Endothelial cell of umbilical vein (primary cell): ENCODE data around the gene NCKAP5. TPM values are rescaled to one million over a fixed set of nuclear protein-coding genes. Genes with fewer than 3 reads are reported as not detected.

Experiments
- BruUV-seq: library from RNA; stranded (reverse); fragments of 400-500 nt; replicated peaks from 2 replicates; lab custom pipeline; 2021; lab: Mats Ljungman, UMichigan
- CTCF ChIA-PET: fragments of 300-600, 350-600 bp; sonication (Branson Sonifier 250); formaldehyde crosslinking; loops from one replicate; lab custom pipeline; 2021; ENCODE audit warnings: antibody characterized with exemption, inconsistent platforms; lab: Charles Lee
- POLR2A ChIA-PET: fragments of 300-600, 350-600 bp; sonication (Branson Sonifier 250); formaldehyde crosslinking; loops from one replicate; lab custom pipeline; 2021; ENCODE audit warnings: antibody characterized with exemption, inconsistent platforms; lab: Charles Lee
- DNase-seq: peaks from one replicate; pipeline ENCODE4 v3.0.0-alpha.2; 2011; ENCODE audit warnings: low read depth, low spot score
- FAIRE-seq: peaks from 2 replicates; lab custom pipeline; 2011; peaks lifted over from hg19 to GRCh38; lab: Jason Lieb, UNC
- H2AFZ ChIP-seq: 2 replicates; pipeline ENCODE4 v1.6.0; 2012; ENCODE audit warnings: low read depth, low read length, control low read depth, inconsistent platforms
- H3K27ac ChIP-seq: 2 replicates; pipeline ENCODE4 v1.5.1; 2011; ENCODE audit warnings: low read depth, mild to moderate bottlenecking, control low read depth, low read length, moderate library complexity; ENCODE audit not compliant: insufficient read depth
- H3K27me3 ChIP-seq, 2 experiments: 2 replicates each; pipeline versions ENCODE4 v1.6.0 to v1.6.1; 2011; ENCODE audit warnings: low read length in 2 of 2, mixed read lengths in 1 of 2; ENCODE audit not compliant: control insufficient read depth in 2 of 2, insufficient read depth in 2 of 2
- H3K36me3 ChIP-seq, 2 experiments: 2 replicates in 1 of 2; 3 replicates in 1 of 2; pipeline ENCODE4 v1.5.1; 2011; ENCODE audit warnings: low read length in 2 of 2, mild to moderate bottlenecking in 1 of 2, moderate library complexity in 1 of 2; ENCODE audit not compliant: control insufficient read depth in 2 of 2, insufficient read depth in 2 of 2; ENCODE audit errors: extremely low read depth in 1 of 2
- H3K4me1 ChIP-seq: 3 replicates; pipeline ENCODE4 v1.5.1; 2011; ENCODE audit warnings: mild to moderate bottlenecking, low read length; ENCODE audit not compliant: control insufficient read depth, insufficient read depth; ENCODE audit errors: extremely low read depth
- H3K4me2 ChIP-seq: 2 replicates; pipeline ENCODE4 v1.6.1; 2011; ENCODE audit warnings: low read length, control low read depth, mixed read lengths; ENCODE audit not compliant: insufficient read depth
- H3K4me3 ChIP-seq, 3 experiments: fragments of 200-600 bp in 1 of 3; sonication (generic), shearing (Covaris generic) in 1 of 3; replicated peaks in 1 of 3; 2 replicates each; pipeline ENCODE4 v1.5.1; 2011 to 2016; ENCODE audit warnings: control low read depth in 3 of 3, low read length in 3 of 3, mild to moderate bottlenecking in 2 of 3, inconsistent platforms in 1 of 3, low read depth in 1 of 3, moderate library complexity in 1 of 3; ENCODE audit not compliant: insufficient read depth in 1 of 3
- H3K79me2 ChIP-seq: 2 replicates; pipeline ENCODE4 v1.6.0; 2012; ENCODE audit warnings: low read length, inconsistent platforms; ENCODE audit not compliant: control insufficient read depth, insufficient read depth
- H3K9ac ChIP-seq: replicated peaks from 2 replicates; pipeline ENCODE3; 2011; ENCODE audit warnings: low read length, control low read depth; ENCODE audit not compliant: insufficient read depth; ENCODE audit errors: extremely low read depth
- H3K9me1 ChIP-seq: replicated peaks from 3 replicates; pipeline ENCODE4 v1.6.0; 2011; ENCODE audit warnings: mild to moderate bottlenecking, low read length; ENCODE audit not compliant: control insufficient read depth, insufficient read depth; ENCODE audit errors: extremely low read depth
- H3K9me3 ChIP-seq: replicated peaks from 2 replicates; pipeline ENCODE4 v1.5.1; 2012; ENCODE audit warnings: low read length, inconsistent platforms; ENCODE audit not compliant: control insufficient read depth, insufficient read depth
- H4K20me1 ChIP-seq: replicated peaks from 2 replicates; pipeline ENCODE3; 2011; ENCODE audit warnings: mild to moderate bottlenecking, low read length; ENCODE audit not compliant: control insufficient read depth, insufficient read depth; ENCODE audit errors: extremely low read depth
- CTCF ChIP-seq, 2 donors: IDR thresholded peaks; 1 replicate in 1 of 2; 2 replicates in 1 of 2; pipeline ENCODE4 v1.5.1; 2011; ENCODE audit warnings: low read length in 2 of 2, mild to moderate bottlenecking in 2 of 2, moderate library complexity in 2 of 2, control low read depth in 1 of 2, inconsistent platforms in 1 of 2, low read depth in 1 of 2; ENCODE audit not compliant: insufficient read depth in 1 of 2; ENCODE audit errors: extremely low read depth in 1 of 2
- EZH2 ChIP-seq: IDR thresholded peaks from 2 replicates; pipeline ENCODE4 v1.6.1; 2012; ENCODE audit warnings: borderline replicate concordance, low read depth, mild to moderate bottlenecking, moderate library complexity, low read length, inconsistent platforms; ENCODE audit not compliant: severe bottlenecking
- FOS ChIP-seq: IDR thresholded peaks from 2 replicates; pipeline ENCODE4 v1.6.1; 2011; ENCODE audit warnings: mild to moderate bottlenecking, low read length, moderate library complexity, borderline replicate concordance; ENCODE audit not compliant: insufficient read depth
- GATA2 ChIP-seq: IDR thresholded peaks from 2 replicates; pipeline ENCODE4 v1.7.0; 2011; ENCODE audit warnings: low read depth, mild to moderate bottlenecking, moderate library complexity, mixed read lengths, low read length; ENCODE audit not compliant: insufficient read length, insufficient read depth
- JUN ChIP-seq: IDR thresholded peaks from 2 replicates; pipeline ENCODE4 v1.6.1; 2011; ENCODE audit warnings: borderline replicate concordance, low read depth; ENCODE audit not compliant: insufficient read length, insufficient read depth
- MAX ChIP-seq: IDR thresholded peaks from 2 replicates; pipeline ENCODE4 v1.6.1; 2011; ENCODE audit not compliant: insufficient read depth, insufficient read length
- MYC ChIP-seq: IDR thresholded peaks from one replicate; pipeline ENCODE4 v1.6.1; 2011; ENCODE audit warnings: mild to moderate bottlenecking, low read depth, low read length
- POLR2A ChIP-seq: IDR thresholded peaks from 2 replicates; pipeline ENCODE4 v1.6.1; 2012; ENCODE audit warnings: low read depth, mild to moderate bottlenecking, control low read depth, low read length
- POLR2AphosphoS5 ChIP-seq: IDR thresholded peaks from 2 replicates; pipeline ENCODE4 v1.6.1; 2012; ENCODE audit warnings: low read depth, mild to moderate bottlenecking, control low read depth, low read length, moderate library complexity; ENCODE audit not compliant: insufficient read depth
- dilution Hi-C: fragments of 300-500 bp; cut with MboI; formaldehyde crosslinking; loops from one replicate; pipeline ENCODE4 v1.15.0; 2019; ENCODE audit warnings: low sequenced_read_pairs; ENCODE audit not compliant: extremely low pct_ligation_motif_present
- intact Hi-C: fragments of 100-400 bp; cut with micrococcal nuclease; formaldehyde crosslinking; loops from one replicate; pipeline ENCODE4 v1.10.0; 2022
- polyA plus RNA-seq, 4 experiments: library from polyadenylated mRNA; depleted of rRNA in 3 of 4; stranded (reverse) in 3 of 4; unstranded in 1 of 4; fragments of >200 nt; gene quantifications; 2 replicates each; pipeline versions ENCODE4 v1.2.1 to v1.2.3, GENCODE V29; 2011 to 2012; ENCODE audit warnings: missing spikeins in 1 of 4
- total RNA-seq: library from RNA; stranded (reverse); gene quantifications from 2 replicates; pipeline ENCODE4 v1.2.3, GENCODE V29; 2021

NCKAP5 gene
- total and polyA plus RNA-seq, 2 donors (not counting 3 experiments of a cell fraction or from before 2014, with no cell fraction given) = 0.47 to 3.3 TPM

- Histone ChIP-seq H3K79me2 (no peaks in the 10 kb centered on the region), H3K4me2 (no peak overlapping the region), H2AFZ (no peak overlapping the region), H3K4me1 (no peaks in the 10 kb centered on the region), H3K9me3 (no peaks in the 10 kb centered on the region), H3K27me3 (no peaks in the 10 kb centered on the region), H3K36me3 (no peaks in the 10 kb centered on the region), H3K9ac (no peak overlapping the region), H3K9me1 (no peaks in the 10 kb centered on the region), H4K20me1 (no peaks in the 10 kb centered on the region), H3K4me3 (no peak overlapping the region), H3K27ac (no peak overlapping the region)
- dilution Hi-C loops (no loop called here), intact Hi-C loops (no loop called here)
- CTCF ChIA-PET = no interaction called here
- POLR2A ChIA-PET = no interaction called here
- FAIRE-seq (no peak), DNase-seq (no peak)
- TF ChIP-seq MYC (no peak), GATA2 (no peak), POLR2AphosphoS5 (no peak), POLR2A (no peak), CTCF (IDR thresholded peaks at IDR 0.05; ENCODE audit: extremely low read depth in 1 of 2, insufficient read depth in 1 of 2, low read depth in 1 of 2, low read length in 2 of 2) (no peak), EZH2 (no peak), MAX (no peak), JUN (no peak), FOS (no peak)
- no TSS peak for BruUV-seq
These were observed 206.2 kb downstream of the NCKAP5 start for GRCh38 chr2:133362061-133362476.
